GM10248 (cell line): Measurements from ENCODE around the gene PHF1.
"Not testable (repeated sequence)": the region's sequence is repeated elsewhere in the genome, so short reads cannot be mapped to it uniquely, and the experiment has no call there.

Experiments used
- CTCF ChIA-PET: fragments of 300-600 bp; sonication (Branson Sonifier 250); formaldehyde crosslinking; extraction: SDS; loops from one replicate; lab custom pipeline; 2021; ENCODE audit warnings: antibody characterized with exemption; lab: Yijun Ruan, JAX
- POLR2A ChIA-PET: fragments of 350-650 bp; sonication (Branson Sonifier 250); formaldehyde crosslinking; extraction: SDS; loops from one replicate; lab custom pipeline; 2020; ENCODE audit warnings: antibody characterized with exemption; lab: Yijun Ruan, JAX
- DNase-seq: peaks from one replicate; pipeline ENCODE4 v3.0.0; 2012; ENCODE audit errors: extremely low spot score
- CTCF ChIP-seq: IDR thresholded peaks from 2 replicates; pipeline ENCODE4 v1.5.1; 2012; ENCODE audit warnings: mild to moderate bottlenecking, low read depth; ENCODE audit errors: extremely low read depth, missing control alignments, control extremely low read depth

PHF1 gene

GRCh38 chr6:33392979-33393378, 17.8 kb upstream of the PHF1 start:
- CTCF ChIA-PET = interaction anchor here (1.1 to 1.7 kb wide), 2 partner anchors 16 to 17 kb away, joined by 3 to 5 read pairs; partner anchors contain the start of gene PHF1
- no peak for DNase-seq
- TF ChIP-seq CTCF = no peak
- POLR2A ChIA-PET = no interaction called here

- TF ChIP-seq CTCF = no peak
- POLR2A ChIA-PET = interaction anchor here (0.5 kb wide), 1 partner anchor 170 kb away, joined by 3 read pairs; no protein-coding TSS in a partner anchor
- no peak for DNase-seq
- CTCF ChIA-PET = interaction anchor here (1.4 kb wide), 1 partner anchor 10 kb away, joined by 5 read pairs; no protein-coding TSS in a partner anchor
Measured at GRCh38 chr6:33397541-33397940, 13.3 kb upstream of the PHF1 start.

DNA sequence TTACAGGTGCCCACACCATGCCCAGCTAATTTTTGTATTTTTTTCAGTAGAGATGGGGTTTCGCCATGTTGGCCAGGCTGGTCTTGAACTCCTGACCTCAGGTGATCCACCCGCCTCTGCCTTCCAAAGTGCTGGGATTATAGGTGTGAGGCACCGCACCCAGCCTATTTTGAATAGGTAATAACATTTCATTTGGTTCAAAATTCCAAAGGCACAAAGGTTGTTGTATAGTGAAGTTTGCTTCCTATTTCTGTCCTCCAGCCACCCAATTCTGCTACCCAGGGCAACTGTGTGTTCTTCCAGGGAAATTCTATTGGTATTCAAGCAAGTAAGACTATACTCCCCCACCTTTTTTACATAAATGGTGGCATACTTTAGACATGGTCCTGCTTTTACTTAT, 12.2 kb upstream of the PHF1 start:
- not testable (repeated sequence) for DNase-seq
- CTCF ChIA-PET = interaction anchor here (1.4 kb wide), 1 partner anchor 9 kb away, joined by 5 read pairs; no protein-coding TSS in a partner anchor
- POLR2A ChIA-PET = interaction anchor here (0.7 kb wide), 1 partner anchor 28 kb away, joined by 3 read pairs; no protein-coding TSS in a partner anchor

- CTCF ChIA-PET, DNase-seq, POLR2A ChIA-PET: not testable (repeated sequence)
Measured at GRCh38 chr6:33399881-33400280, 10.9 kb upstream of the PHF1 start.

DNA sequence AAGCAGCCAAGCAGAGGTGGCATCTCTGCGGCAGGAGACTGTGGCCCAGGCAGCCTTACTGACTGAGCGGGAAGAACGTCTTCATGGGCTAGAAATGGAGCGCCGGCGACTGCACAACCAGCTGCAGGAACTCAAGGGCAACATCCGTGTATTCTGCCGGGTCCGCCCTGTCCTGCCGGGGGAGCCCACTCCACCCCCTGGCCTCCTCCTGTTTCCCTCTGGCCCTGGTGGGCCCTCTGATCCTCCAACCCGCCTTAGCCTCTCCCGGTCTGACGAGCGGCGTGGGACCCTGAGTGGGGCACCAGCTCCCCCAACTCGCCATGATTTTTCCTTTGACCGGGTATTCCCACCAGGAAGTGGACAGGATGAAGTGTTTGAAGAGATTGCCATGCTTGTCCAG, 5.9 kb upstream of the PHF1 start:
- no peak for DNase-seq
- CTCF ChIA-PET = no interaction called here
- POLR2A ChIA-PET = no interaction called here
- no peak for TF ChIP-seq CTCF

GRCh38 chr6:33405386-33405940, 5.4 kb upstream of the PHF1 start:
- ChIA-PET CTCF (interaction anchor here (0.9 to 1.0 kb wide), 3 partner anchors 10 to 15 kb away, joined by 5 read pairs; partner anchors contain the start of gene CUTA), POLR2A (no interaction called here)
- TF ChIP-seq CTCF = no peak
- DNase-seq = no peak

DNA sequence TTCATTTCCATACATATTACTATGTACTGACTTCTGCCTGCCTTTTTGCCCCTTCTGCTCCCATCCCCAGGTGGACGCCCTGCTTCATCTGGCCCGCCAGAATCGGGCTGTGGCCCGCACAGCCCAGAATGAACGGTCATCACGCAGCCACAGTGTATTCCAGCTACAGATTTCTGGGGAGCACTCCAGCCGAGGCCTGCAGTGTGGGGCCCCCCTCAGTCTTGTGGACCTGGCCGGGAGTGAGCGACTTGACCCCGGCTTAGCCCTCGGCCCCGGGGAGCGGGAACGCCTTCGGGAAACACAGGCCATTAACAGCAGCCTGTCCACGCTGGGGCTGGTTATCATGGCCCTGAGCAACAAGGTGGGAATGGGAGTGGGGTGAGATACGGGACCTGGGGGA, 4.7 kb upstream of the PHF1 start:
- TF ChIP-seq CTCF = no peak
- POLR2A ChIA-PET = no interaction called here
- no peak for DNase-seq
- CTCF ChIA-PET = interaction anchor here (0.9 to 1.0 kb wide), 3 partner anchors 10 to 15 kb away, joined by 5 read pairs; partner anchors contain the start of gene CUTA
